Hepatocyte (in vitro differentiated cells): ENCODE results near the gene AMBRA1.

Source experiments
- CTCF ChIP-seq: fragments of 200-600 bp; sonication (generic); IDR thresholded peaks from 2 replicates; pipeline ENCODE4 v1.5.1; 2016; ENCODE audit warnings: antibody characterized with exemption, mild to moderate bottlenecking; ENCODE audit not compliant: poor library complexity
- EZH2 ChIP-seq: fragments of 200-600 bp; sonication (generic); IDR thresholded peaks from 2 replicates; pipeline ENCODE4 v1.6.1; 2016; ENCODE audit warnings: antibody characterized with exemption, mild to moderate bottlenecking, borderline replicate concordance

- no peak for TF ChIP-seq CTCF
- no peak for TF ChIP-seq EZH2
Observed at GRCh38 chr11:46479601-46480000, 114.2 kb downstream of the AMBRA1 start.
